Germinal center (tissue), 1 donor: ENCODE measurements around the gene FNDC3B.

ENCODE experiments used
- DNase-seq: peaks from one replicate; pipeline ENCODE4 v3.0.0; 2012; ENCODE audit warnings: mixed read lengths, low spot score

FNDC3B gene

GRCh38 chr3:172151651-172152649, 112.6 kb downstream of the FNDC3B start:
- no peak for DNase-seq

- DNase-seq, result no peak
Measured at GRCh38 chr3:172152874-172153273, 113.5 kb downstream of the FNDC3B start.

- DNase-seq, result no peak
Measured at GRCh38 chr3:172153335-172153861, 114.0 kb downstream of the FNDC3B start.

DNA sequence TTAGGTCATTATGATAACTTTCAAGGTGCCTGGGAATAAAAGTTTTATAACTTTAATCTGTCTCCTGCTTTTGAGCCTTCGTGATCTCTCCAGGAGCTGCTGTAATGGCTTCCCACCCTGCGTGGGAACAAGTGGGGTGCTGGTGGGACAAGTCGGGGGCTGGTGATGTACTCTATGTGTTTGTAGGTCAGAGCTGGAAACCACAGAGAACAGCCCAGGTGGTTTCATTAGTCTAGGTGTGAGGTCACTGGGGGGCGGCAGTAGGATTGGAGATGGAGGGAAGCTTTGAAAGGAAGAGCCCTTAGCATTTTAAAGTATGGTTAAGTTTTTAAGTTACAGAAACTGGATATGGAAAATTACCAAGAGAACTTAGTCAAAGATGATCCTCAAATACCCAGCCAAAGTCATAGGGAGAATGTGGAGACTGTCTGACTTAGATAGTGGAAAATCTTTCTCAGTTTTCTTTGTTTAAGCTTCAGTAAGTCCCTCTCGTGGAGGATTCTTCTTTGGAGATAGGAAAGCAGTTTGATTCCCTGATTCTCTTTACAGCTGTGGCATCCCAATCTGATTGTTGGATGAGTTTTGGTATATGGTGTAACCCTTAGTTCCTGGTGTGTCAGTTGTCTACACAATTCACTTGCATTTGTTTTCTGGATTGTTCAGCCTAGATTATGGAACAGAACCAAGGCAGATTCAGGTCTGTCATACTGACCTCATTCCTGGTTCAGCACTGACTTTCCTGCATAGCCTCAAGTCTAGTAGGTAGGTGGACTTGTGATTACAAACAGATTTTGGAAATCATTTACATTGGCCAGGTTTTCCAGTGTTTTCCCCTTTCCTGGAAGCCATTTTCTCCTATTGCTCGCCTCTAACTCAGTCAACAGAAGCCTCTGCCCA, 115.6 kb downstream of the FNDC3B start:
- DNase-seq, result no peak

DNA sequence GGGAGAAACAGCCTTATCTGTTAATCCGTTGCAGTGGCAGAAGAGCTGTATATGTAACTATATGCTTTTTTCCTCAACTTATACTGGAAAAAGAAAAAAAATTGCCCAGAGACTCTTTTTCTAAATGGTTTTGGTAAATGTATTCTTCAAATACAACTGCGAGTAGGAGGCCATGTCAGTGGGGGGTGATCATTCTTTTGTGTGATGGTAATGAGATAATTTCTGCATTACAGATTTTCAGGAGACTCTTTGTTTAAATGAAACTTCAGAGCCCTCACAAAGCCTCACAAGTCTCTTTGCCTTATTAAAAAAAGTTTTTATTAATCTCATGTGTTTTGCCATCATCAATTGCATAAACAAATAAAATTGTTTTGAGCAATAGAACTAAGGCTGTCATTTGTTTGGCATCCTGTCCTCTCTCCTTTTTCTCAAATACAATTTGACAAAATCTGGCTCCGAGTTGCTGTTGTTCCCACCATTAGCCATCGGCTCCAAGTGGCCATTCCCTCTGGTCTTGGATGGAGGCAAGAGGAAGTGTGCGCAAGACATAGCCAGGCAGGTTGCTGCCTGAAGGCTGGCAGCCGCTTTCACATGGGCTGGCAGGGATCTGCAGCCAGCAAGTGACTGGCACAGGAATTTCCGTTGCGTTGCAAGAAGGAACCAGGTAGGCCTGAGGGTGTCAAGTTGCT, 116.7 kb downstream of the FNDC3B start:
- no peak for DNase-seq

- DNase-seq, result no peak
Measured at GRCh38 chr3:172156586-172156955, 117.2 kb downstream of the FNDC3B start.

- DNase-seq, result no peak
Measured at GRCh38 chr3:172157564-172158258, 118.3 kb downstream of the FNDC3B start.

- no peak for DNase-seq
Measured at GRCh38 chr3:172158741-172159140, 119.4 kb downstream of the FNDC3B start.

GRCh38 chr3:172159376-172159775, 120.0 kb downstream of the FNDC3B start:
- DNase-seq, result no peak

DNA sequence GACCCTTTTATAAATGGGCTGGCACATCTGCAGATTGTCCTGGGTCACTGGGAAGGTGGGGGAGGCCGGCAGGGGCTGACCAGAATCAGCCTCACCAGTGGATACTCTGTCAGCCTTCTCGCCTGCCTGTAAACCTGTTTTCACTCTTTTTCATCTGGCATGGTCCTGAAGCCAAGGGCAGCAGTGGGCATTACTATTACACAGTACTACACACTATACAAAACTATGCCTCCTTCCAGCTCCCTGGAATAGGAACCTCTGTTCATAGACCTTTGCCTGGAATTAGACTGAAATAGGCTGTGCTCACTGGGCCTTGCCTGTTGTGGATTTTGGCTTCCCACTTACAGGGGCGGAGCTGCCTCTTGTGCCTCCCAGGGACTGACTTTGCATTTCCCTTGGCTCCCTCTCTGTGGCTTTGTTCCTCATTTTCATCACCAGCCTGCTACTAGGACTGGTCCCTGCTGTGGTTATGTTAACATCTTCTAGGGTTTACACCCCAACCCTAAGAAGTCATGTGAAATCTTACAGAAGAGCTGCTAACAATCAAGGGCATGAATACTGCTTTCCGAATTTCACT, 120.7 kb downstream of the FNDC3B start:
- no peak for DNase-seq

GRCh38 chr3:172161133-172161789, 121.9 kb downstream of the FNDC3B start:
- no peak for DNase-seq

DNA sequence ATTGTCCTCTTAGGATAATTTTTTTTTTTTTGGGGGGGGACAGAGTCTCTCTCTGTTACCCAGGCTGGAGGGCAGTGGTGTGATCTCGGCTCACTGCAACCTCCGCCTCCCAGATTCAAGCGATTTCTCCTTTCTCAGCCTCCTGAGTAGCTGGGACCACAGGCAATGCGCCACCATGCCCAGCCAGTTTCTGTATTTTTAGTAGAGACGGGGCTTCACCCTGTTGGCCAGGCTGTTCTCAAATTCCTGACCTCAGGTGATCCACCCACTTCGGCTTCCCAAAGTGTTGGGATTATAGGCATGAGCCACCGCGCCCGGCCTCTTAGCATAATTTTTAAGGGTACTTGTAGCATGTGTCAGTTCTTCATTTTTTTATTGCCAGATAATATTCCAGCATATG, 122.6 kb downstream of the FNDC3B start:
- DNase-seq, result no peak

DNA sequence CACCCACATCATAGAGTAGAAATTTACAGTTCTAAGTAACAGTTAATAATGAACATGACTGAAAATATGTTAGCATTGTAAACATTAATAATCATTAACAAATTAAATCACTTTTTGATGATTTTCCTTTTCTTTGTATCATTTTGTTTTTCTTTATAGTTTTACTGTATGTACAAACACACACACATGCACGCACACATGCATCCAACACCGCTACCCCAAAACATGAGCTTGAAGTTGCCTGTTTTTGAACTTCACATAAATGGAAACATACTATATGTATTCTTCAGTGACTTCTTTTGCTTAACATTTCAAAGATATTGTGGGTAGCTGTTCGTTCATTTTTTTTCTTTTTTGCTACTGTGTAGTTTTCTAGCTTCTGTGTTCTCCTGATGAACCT, 123.9 kb downstream of the FNDC3B start:
- no peak for DNase-seq

GRCh38 chr3:172164620-172165362, 125.4 kb downstream of the FNDC3B start:
- DNase-seq, result no peak

DNA sequence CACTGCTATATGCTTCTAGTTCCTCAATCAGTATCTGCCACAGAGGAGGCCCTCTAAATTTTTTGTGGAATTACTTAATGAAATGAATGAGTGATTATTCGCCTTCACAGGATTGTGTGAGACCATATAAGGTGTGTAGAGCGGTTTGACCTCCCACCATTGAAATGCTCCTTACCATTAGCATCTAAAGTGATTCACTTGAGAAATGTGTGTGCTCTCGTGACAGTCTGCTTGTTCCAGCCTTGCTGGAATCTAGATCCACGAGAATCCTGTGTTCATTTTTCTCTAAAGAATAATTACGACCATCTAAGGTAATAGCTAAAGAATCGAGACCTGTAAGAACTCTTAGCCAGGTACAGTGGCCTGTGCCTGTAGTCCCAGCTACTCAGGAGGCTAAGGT, 126.9 kb downstream of the FNDC3B start:
- no peak for DNase-seq

- DNase-seq, result no peak
Measured at GRCh38 chr3:172166890-172167289, 127.5 kb downstream of the FNDC3B start.

GRCh38 chr3:172167892-172168648, 128.7 kb downstream of the FNDC3B start:
- no peak for DNase-seq

DNA sequence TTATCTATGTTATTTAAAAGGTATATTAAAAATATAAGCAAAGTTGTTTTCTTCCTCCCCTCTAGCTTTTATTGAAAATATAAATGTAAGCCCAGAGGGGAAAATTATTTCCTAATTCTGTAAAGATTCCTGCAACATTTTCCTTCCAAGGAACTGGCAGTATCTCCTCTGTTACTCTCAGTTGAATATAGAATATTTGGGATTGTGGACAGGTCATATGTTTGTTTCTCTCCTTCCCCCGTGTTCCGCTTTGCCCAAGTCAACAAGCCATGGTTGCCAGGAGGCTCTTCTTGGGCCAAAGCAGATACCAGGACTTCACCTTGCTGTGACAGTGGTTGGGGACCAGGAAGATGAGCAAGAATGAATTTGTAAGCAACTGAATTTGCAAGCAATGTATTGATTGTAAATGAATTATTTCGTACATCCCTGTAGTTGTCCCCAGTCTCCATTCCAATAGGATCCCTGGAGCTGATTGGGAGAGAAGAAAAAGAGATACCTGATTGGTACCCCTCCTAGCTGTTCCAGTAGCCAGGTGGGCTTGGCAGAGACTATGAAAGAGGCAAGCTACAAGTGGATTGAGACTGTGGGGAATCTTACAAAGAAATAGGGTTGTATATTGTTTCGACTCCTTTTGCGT, 130.8 kb downstream of the FNDC3B start:
- no peak for DNase-seq
